Endodermal cell (in vitro differentiated cells): ENCODE data around the gene CFAP251. TPM values are rescaled to one million over a fixed set of nuclear protein-coding genes. Genes with fewer than 3 reads are reported as not detected.

Experiments
- DNase-seq: peaks from one replicate; pipeline ENCODE4 v3.0.0-alpha.2; 2017
- H3K27ac ChIP-seq: 2 replicates; pipeline ENCODE4 v1.5.1; 2013; ENCODE audit warnings: mild to moderate bottlenecking, low read depth, low read length, moderate library complexity
- H3K27me3 ChIP-seq: 2 replicates; pipeline ENCODE4 v1.6.1; 2013; ENCODE audit warnings: mild to moderate bottlenecking, low read length, moderate library complexity; ENCODE audit not compliant: insufficient read depth, control insufficient read depth, poor library complexity, severe bottlenecking
- H3K36me3 ChIP-seq: 2 replicates; pipeline ENCODE4 v1.7.0; 2013; ENCODE audit warnings: mild to moderate bottlenecking, low read length, moderate library complexity; ENCODE audit not compliant: control insufficient read depth, insufficient read depth
- H3K4me1 ChIP-seq: one replicate; pipeline ENCODE4 v1.7.0; 2013; ENCODE audit warnings: low read length; ENCODE audit not compliant: control insufficient read depth, insufficient read depth
- H3K4me3 ChIP-seq: 2 replicates; pipeline ENCODE4 v1.5.1; 2013; ENCODE audit warnings: mild to moderate bottlenecking, low read length, moderate library complexity
- H3K9ac ChIP-seq: 2 replicates; pipeline ENCODE4 v1.6.1; 2013; ENCODE audit warnings: mild to moderate bottlenecking, low read length, moderate library complexity; ENCODE audit not compliant: poor library complexity, severe bottlenecking; ENCODE audit errors: extremely low read depth
- H3K9me3 ChIP-seq: 2 replicates; pipeline ENCODE4 v1.6.1; 2013; ENCODE audit warnings: mild to moderate bottlenecking, low read length, moderate library complexity; ENCODE audit not compliant: control insufficient read depth
- H3K27ac Mint-ChIP-seq: 2 replicates; pipeline ENCODE4 v1.8.0; 2020; ENCODE audit warnings: mixed read lengths
- H3K27me3 Mint-ChIP-seq: 2 replicates; pipeline ENCODE4 v1.8.0; 2021; ENCODE audit warnings: mild to moderate bottlenecking, mixed read lengths; ENCODE audit not compliant: insufficient read depth
- H3K36me3 Mint-ChIP-seq: 2 replicates; pipeline ENCODE4 v1.8.0; 2020; ENCODE audit warnings: low read depth, mixed read lengths
- H3K4me1 Mint-ChIP-seq: 2 replicates; pipeline ENCODE4 v1.8.0; 2020; ENCODE audit warnings: mixed read lengths
- H3K4me3 Mint-ChIP-seq: 2 replicates; pipeline ENCODE4 v1.8.0; 2020; ENCODE audit warnings: mild to moderate bottlenecking, moderate library complexity, mixed read lengths
- H3K9me3 Mint-ChIP-seq: 2 replicates; pipeline ENCODE4 v1.8.0; 2020; ENCODE audit warnings: mild to moderate bottlenecking, mixed read lengths
- WGBS, 2 experiments: methylation state at CpG; one replicate each; pipeline versions ENCODE4 v1.1.5 to v1.1.7; 2013; ENCODE audit warnings: missing lambda C conversion rate in 2 of 2, mixed read lengths in 1 of 2; ENCODE audit not compliant: insufficient coverage in 1 of 2, insufficient read length in 1 of 2; 5-methylcytosine and 5-hydroxymethylcytosine counted together
- total RNA-seq, 2 donors: library from RNA; stranded (reverse); fragmentation: NEBNext Ultra II Directional in 1 of 2; extraction: Animal tissue kit (Norgen Biotek cat#: 25700) in 1 of 2; gene quantifications; 2 replicates in 1 of 2; 3 replicates in 1 of 2; pipeline ENCODE4 v1.2.1, GENCODE V29; 2021
- TF ChIP-seq, protein P1 (sequence below): fragments of 200-600 bp; sonication (generic); conservative IDR thresholded peaks from 2 replicates; pipeline ENCODE4 v1.5.0; 2021; ENCODE audit warnings: antibody characterized with exemption, mild to moderate bottlenecking

CFAP251 gene
- total RNA-seq, 2 donors from 2014 or later = 3.4 to 11.2 TPM

DNA sequence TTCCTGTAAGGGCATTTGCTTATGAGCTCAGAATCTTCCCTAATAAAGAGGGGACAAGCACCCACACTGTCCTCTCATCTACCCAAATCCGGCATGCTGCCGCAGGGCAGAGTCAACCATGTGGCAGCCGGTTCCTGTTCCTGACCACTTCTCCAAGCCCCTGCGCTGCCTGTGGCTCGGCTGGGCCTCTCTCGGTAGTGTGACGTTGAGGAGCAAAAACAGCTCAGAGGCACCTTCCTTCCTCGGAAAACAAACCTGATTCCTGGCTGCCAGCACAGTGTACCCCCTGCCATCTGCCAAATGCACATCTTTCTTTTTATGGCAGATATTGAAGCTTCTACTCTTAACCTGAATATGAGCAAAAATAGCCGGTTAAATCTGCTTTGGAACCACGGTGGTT lies 50.5 kb downstream of the CFAP251 start:
- peak; percentile 45 for DNase-seq
- H3K4me1 ChIP-seq = no peaks in the 10 kb centered on the region
- Mint-ChIP-seq H3K27me3 (no peaks in the 10 kb centered on the region), H3K4me3 (no peak overlapping the region), H3K36me3 (peaks cover 17% of the 10 kb centered on the region), H3K27ac (no peak overlapping the region), H3K9me3 (peaks cover 23% of the 10 kb centered on the region), H3K4me1 (no peaks in the 10 kb centered on the region)
- WGBS, 2 experiments = 93 to 97% methylated on average over 10 of the region's 10 CpGs
- H3K27me3 ChIP-seq = no peaks in the 10 kb centered on the region
- H3K4me3 ChIP-seq = no peak overlapping the region
- peaks cover 4% of the 10 kb centered on the region for H3K36me3 ChIP-seq
- H3K9me3 ChIP-seq = peaks cover 9% of the 10 kb centered on the region
- TF ChIP-seq, protein P1, sequence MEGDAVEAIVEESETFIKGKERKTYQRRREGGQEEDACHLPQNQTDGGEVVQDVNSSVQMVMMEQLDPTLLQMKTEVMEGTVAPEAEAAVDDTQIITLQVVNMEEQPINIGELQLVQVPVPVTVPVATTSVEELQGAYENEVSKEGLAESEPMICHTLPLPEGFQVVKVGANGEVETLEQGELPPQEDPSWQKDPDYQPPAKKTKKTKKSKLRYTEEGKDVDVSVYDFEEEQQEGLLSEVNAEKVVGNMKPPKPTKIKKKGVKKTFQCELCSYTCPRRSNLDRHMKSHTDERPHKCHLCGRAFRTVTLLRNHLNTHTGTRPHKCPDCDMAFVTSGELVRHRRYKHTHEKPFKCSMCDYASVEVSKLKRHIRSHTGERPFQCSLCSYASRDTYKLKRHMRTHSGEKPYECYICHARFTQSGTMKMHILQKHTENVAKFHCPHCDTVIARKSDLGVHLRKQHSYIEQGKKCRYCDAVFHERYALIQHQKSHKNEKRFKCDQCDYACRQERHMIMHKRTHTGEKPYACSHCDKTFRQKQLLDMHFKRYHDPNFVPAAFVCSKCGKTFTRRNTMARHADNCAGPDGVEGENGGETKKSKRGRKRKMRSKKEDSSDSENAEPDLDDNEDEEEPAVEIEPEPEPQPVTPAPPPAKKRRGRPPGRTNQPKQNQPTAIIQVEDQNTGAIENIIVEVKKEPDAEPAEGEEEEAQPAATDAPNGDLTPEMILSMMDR = no peak
- H3K27ac ChIP-seq = no peak overlapping the region
- no peak overlapping the region for H3K9ac ChIP-seq

DNA sequence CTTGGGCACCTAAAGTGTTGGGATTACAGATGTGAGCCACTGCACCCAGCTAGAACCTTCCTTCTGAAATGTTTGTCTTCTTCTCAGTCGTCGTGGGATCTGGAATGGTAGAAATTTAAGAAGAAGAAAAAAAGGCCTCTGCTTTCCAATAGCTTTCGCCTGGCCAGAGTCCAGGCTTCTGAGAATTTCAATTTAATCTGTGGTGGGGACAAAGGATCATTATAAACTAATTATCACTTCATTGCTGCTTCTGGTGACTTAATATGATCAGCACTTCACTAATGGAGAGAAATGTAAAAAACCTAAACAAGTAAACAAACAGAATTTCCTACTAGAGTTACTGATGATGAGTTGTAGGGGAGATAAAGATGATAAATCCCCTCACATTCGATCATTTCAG lies 51.3 kb downstream of the CFAP251 start:
- Histone ChIP-seq H3K27me3 (no peaks in the 10 kb centered on the region), H3K36me3 (peaks cover 4% of the 10 kb centered on the region), H3K9me3 (peaks cover 9% of the 10 kb centered on the region), H3K9ac (no peak overlapping the region), H3K4me1 (no peaks in the 10 kb centered on the region), H3K4me3 (no peak overlapping the region), H3K27ac (no peak overlapping the region)
- DNase-seq = peak; percentile 15
- Mint-ChIP-seq H3K9me3 (peaks cover 28% of the 10 kb centered on the region), H3K36me3 (peaks cover 17% of the 10 kb centered on the region), H3K4me3 (no peak overlapping the region), H3K27me3 (no peaks in the 10 kb centered on the region), H3K27ac (no peak overlapping the region), H3K4me1 (no peaks in the 10 kb centered on the region)
- TF ChIP-seq, protein P1 = no peak
- WGBS, 2 experiments = 89% methylated on average over 4 of the region's 4 CpGs; no CpG with 5 or more reads in 1 of the 2 experiments

DNA sequence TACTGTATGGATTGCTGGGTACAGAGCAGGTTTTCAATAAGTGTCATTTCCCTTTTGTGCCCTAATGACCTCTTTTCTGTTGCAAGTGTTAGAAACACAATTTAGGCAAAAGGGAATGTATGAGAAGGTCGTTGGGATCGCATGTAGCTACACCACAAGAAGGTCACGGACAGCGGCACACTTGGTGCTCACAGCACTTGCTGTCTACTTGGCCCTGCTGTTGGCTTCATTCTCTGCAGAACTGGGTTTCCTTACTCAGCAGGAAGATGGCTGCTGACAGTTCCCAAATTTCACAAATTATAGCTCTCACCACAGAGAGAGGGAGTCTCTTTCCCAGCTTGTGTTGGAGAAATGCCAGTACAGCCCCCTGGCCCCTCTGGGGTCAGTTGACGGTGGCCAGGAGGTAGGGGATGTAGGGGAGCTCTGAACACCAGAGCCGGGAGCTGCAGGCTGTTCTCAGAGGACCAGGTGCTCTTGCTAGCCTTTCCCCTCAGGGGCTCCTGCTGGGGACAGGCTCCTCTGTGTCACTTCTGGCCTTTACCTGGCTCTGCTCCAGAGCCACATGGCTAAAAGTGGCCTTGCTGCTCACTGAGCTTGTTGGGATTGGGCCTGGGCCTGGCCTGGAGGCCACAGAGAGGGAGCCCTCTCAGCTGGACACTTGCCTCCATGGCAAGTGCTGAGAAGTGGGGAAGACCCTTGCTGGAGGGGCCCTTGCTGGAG lies 52.3 kb downstream of the CFAP251 start:
- H3K9ac ChIP-seq = no peak overlapping the region
- WGBS, 2 experiments = 88 to 94% methylated on average over 5 to 6 of the region's 6 CpGs
- H3K4me3 ChIP-seq = no peak overlapping the region
- no peak overlapping the region for H3K27ac ChIP-seq
- Mint-ChIP-seq H3K4me3 (no peak overlapping the region), H3K4me1 (peaks cover 4% of the 10 kb centered on the region), H3K27me3 (no peaks in the 10 kb centered on the region), H3K9me3 (peaks cover 28% of the 10 kb centered on the region), H3K36me3 (peaks cover 17% of the 10 kb centered on the region), H3K27ac (no peak overlapping the region)
- peak; percentile 38 for DNase-seq
- TF ChIP-seq, protein P1 = no peak
- H3K27me3 ChIP-seq = no peaks in the 10 kb centered on the region
- H3K9me3 ChIP-seq = peaks cover 9% of the 10 kb centered on the region
- no peaks in the 10 kb centered on the region for H3K4me1 ChIP-seq
- H3K36me3 ChIP-seq = peaks cover 4% of the 10 kb centered on the region
